Fibroblast of villous mesenchyme (primary cell): ENCODE measurements around the gene REEP1. TPM values are rescaled to one million over a fixed set of nuclear protein-coding genes. Genes with fewer than 3 reads are reported as not detected.

Experiments
- DNase-seq: peaks from one replicate; pipeline ENCODE4 v3.0.0-alpha.2; 2010; ENCODE audit warnings: low read depth
- H3K4me3 ChIP-seq: 2 replicates; pipeline ENCODE4 v1.5.1; 2011; ENCODE audit warnings: low read depth, mild to moderate bottlenecking, low read length
- CTCF ChIP-seq: IDR thresholded peaks from 2 replicates; pipeline ENCODE4 v1.5.1; 2012; ENCODE audit warnings: low read depth, mild to moderate bottlenecking, low read length; ENCODE audit not compliant: insufficient read depth
- total RNA-seq: library from RNA; depleted of rRNA; stranded (reverse); fragments of >200 nt; gene quantifications from 2 replicates; pipeline ENCODE4 v1.2.3, GENCODE V29; 2012

The REEP1 gene
- total RNA-seq, 1 donor: under 0.01 TPM

- DNase-seq: no peak
- TF ChIP-seq CTCF: no peak
- no peak overlapping the region for H3K4me3 ChIP-seq
Observed at GRCh38 chr2:86364894-86365293, 27.5 kb upstream of the REEP1 start.

DNA sequence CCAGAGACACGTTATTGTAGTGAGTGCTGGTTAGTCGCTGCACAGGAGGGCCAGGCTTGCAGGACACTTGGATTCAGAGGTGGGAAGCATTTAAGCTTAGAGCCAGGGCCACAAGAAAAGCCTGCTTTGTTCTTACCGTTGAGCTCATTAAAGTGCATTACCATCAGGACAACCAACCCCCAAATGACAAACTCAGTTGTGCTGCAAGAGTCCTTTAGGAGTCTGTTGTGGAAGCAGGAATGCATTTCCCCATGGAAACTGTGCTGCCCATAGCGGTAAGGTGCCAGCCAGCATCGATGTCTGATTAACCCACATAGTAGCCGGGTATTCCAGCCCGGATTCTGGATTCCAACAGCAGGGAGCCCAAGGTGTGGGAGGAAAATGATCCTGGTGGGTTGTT lies 23.4 kb upstream of the REEP1 start:
- no peak for TF ChIP-seq CTCF
- H3K4me3 ChIP-seq: no peak overlapping the region
- DNase-seq: no peak

GRCh38 chr2:86358957-86359356 lies 21.5 kb upstream of the REEP1 start:
- no peak overlapping the region for H3K4me3 ChIP-seq
- no peak for DNase-seq
- TF ChIP-seq CTCF: no peak

- H3K4me3 ChIP-seq: no peak overlapping the region
- DNase-seq: no peak
- TF ChIP-seq CTCF: no peak
Observed at GRCh38 chr2:86357392-86357963, 20.1 kb upstream of the REEP1 start.

- no peak overlapping the region for H3K4me3 ChIP-seq
- DNase-seq: no peak
- no peak for TF ChIP-seq CTCF
Observed at GRCh38 chr2:86352727-86353221, 15.3 kb upstream of the REEP1 start.

- TF ChIP-seq CTCF: no peak
- no peak for DNase-seq
- H3K4me3 ChIP-seq: no peak overlapping the region
Observed at GRCh38 chr2:86352137-86352726, 14.8 kb upstream of the REEP1 start.

- no peak overlapping the region for H3K4me3 ChIP-seq
- no peak for TF ChIP-seq CTCF
- DNase-seq: no peak
Observed at GRCh38 chr2:86350751-86351150, 13.3 kb upstream of the REEP1 start.
